T-helper 1 cell treated with Interleukin-12 subunit alpha and Interleukin-12 subunit beta and Interleukin-4 antibody, amounts not matched to agents 30 ng/mL and 1 ng/mL, for 36 hours (primary cell): ENCODE results near the gene SLC5A12. TPM values are rescaled to one million over a fixed set of nuclear protein-coding genes. Genes with fewer than 3 reads are reported as not detected.

ENCODE experiments used
- intact Hi-C: fragments of 100-400 bp; cut with micrococcal nuclease; formaldehyde crosslinking; loops from one replicate; pipeline ENCODE4 v1.15.1; 2024
- total RNA-seq: library from RNA; stranded (reverse); gene quantifications from 2 replicates; pipeline ENCODE4 v1.2.3, GENCODE V29; 2022

SLC5A12 gene
- total RNA-seq, 1 donor from 2014 or later = not detected

- intact Hi-C loops = no loop called here
Observed at GRCh38 chr11:26719998-26720397, 1.9 kb downstream of the SLC5A12 start.

GRCh38 chr11:26719289-26719973 is 2.4 kb downstream of the SLC5A12 start:
- intact Hi-C loops = no loop called here

GRCh38 chr11:26717771-26718170 is 4.1 kb downstream of the SLC5A12 start:
- intact Hi-C loops = no loop called here

- intact Hi-C loops = no loop called here
Observed at GRCh38 chr11:26715133-26715532, 6.7 kb downstream of the SLC5A12 start.

- intact Hi-C loops = no loop called here
Observed at GRCh38 chr11:26712497-26712896, 9.4 kb downstream of the SLC5A12 start.

- intact Hi-C loops = no loop called here
Observed at GRCh38 chr11:26710489-26710888, 11.4 kb downstream of the SLC5A12 start.

- intact Hi-C loops = no loop called here
Observed at GRCh38 chr11:26708736-26709456, 13.0 kb downstream of the SLC5A12 start.

GRCh38 chr11:26706181-26706580 is 15.7 kb downstream of the SLC5A12 start:
- intact Hi-C loops = no loop called here

GRCh38 chr11:26704249-26704648 is 17.6 kb downstream of the SLC5A12 start:
- intact Hi-C loops = no loop called here

- intact Hi-C loops = no loop called here
Observed at GRCh38 chr11:26703411-26704191, 18.3 kb downstream of the SLC5A12 start.

GRCh38 chr11:26702406-26702805 is 19.5 kb downstream of the SLC5A12 start:
- intact Hi-C loops = no loop called here

GRCh38 chr11:26700574-26701235 is 21.2 kb downstream of the SLC5A12 start:
- intact Hi-C loops = no loop called here

- intact Hi-C loops = no loop called here
Observed at GRCh38 chr11:26698224-26698623, 23.6 kb downstream of the SLC5A12 start.

- intact Hi-C loops = no loop called here
Observed at GRCh38 chr11:26696330-26696729, 25.5 kb downstream of the SLC5A12 start.

- intact Hi-C loops = no loop called here
Observed at GRCh38 chr11:26688701-26689100, 33.2 kb downstream of the SLC5A12 start.

- intact Hi-C loops = no loop called here
Observed at GRCh38 chr11:26687351-26687750, 34.5 kb downstream of the SLC5A12 start.

- intact Hi-C loops = no loop called here
Observed at GRCh38 chr11:26677566-26677965, 44.3 kb downstream of the SLC5A12 start.

GRCh38 chr11:26676641-26677040 is 45.2 kb downstream of the SLC5A12 start:
- intact Hi-C loops = no loop called here

GRCh38 chr11:26675233-26675928 is 46.5 kb downstream of the SLC5A12 start:
- intact Hi-C loops = no loop called here

- intact Hi-C loops = no loop called here
Observed at GRCh38 chr11:26665946-26666345, 55.9 kb downstream of the SLC5A12 start.

- intact Hi-C loops = no loop called here
Observed at GRCh38 chr11:26665036-26665435, 56.8 kb downstream of the SLC5A12 start.
